Erythroblast (primary cell): ENCODE results near the gene NUPR2.
"Not testable (repeated sequence)": the region's sequence is repeated elsewhere in the genome, so short reads cannot be mapped to it uniquely, and the experiment has no call there.

ENCODE experiments used
- DNase-seq, 2 experiments: peaks; one replicate each; lab custom pipeline; 2025; lab: John Stamatoyannopoulos, UW
- GATA1 ChIP-seq: IDR thresholded peaks from 2 replicates; pipeline ENCODE4 v1.6.1; 2011; ENCODE audit warnings: low read depth, mild to moderate bottlenecking, control low read depth, low read length, moderate library complexity
- POLR2A ChIP-seq: IDR thresholded peaks from 2 replicates; pipeline ENCODE4 v1.6.1; 2011; ENCODE audit warnings: mild to moderate bottlenecking, low read length

Gene NUPR2, protein sequence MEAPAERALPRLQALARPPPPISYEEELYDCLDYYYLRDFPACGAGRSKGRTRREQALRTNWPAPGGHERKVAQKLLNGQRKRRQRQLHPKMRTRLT

DNA sequence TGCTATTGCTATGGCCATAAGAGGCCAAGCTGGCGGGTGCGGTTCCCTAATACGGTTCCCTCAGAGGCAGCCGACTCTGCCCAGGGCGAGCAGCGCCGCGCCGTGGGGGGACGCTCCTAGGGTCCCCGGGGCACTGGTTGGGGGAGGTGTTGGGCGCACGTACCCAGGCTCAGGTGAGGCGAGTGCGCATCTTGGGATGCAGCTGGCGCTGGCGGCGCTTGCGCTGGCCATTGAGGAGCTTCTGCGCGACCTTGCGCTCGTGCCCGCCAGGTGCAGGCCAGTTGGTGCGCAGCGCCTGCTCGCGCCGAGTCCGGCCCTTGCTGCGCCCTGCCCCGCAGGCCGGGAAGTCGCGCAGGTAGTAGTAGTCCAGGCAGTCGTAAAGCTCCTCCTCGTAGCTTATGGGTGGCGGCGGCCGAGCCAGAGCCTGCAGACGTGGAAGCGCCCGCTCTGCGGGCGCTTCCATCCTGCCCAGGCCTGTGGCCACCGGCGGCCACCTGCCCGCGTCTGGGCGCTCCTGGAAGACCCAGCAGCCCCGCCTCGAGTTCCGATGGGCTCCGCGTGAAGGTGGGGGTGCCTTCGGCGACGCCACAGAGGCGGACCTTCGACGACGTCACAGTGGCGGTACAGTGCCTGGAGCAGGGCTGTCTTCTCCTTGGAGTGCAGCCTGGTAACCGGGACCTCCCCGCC, at the start of gene NUPR2:
Gene NUPR2 (minus strand): TSS at position 566 of the 687 bp plus-strand sequence. CDS start 103 bp downstream, at position 463.
- DNase-seq: no peak
- TF ChIP-seq POLR2A: no peak

DNA sequence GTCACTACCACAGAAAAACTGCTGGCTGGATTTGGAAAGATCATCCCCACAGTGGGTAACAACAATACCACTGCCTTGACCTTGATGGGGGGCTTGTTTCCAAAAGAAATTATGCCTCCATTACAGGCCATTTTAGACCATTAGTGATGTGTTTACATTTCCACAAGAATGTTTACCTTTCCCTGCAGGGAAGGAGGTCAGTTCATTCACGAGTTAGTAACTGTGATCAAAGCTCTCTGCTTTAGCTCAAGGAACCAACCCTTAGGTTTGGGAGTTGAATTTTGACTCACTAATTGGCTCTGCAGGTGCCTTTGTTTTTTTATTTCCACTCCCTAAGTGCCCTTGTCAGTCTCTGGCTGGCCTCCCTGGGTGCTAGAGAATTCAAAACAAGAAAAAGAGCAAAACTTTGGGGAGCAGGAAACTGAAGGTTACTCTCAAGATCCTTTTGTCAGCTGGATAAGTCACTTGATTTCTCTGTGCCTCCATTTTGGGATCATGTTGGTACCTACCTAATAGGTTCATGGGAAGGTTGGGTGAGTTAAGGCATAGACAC, 41.1 kb upstream of the NUPR2 start:
- DNase-seq: no peak

DNA sequence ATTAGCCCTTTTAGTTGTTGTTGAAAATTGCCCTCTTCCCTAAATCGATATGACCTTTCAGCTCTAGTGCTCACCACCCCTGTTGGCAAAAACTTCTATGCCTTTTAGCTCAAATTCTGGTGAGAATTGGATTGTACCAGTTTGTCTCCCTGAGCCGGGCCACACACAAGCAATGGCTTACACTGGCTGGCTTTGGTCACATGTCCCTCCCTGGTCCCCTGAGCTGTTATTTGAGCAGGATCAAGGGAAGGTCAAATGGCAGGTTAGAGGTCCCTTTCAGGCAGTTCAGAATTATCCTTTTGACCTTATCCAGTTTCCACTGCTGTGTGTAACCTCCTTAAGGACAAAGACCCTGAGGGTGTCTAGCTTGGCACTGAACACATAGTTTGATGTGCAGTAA, 14.8 kb upstream of the NUPR2 start:
- not testable (repeated sequence) for DNase-seq

More for the DNA sequence above, 41.1 kb upstream of the NUPR2 start:
- TF ChIP-seq GATA1: no peak
- no peak for TF ChIP-seq POLR2A

DNA sequence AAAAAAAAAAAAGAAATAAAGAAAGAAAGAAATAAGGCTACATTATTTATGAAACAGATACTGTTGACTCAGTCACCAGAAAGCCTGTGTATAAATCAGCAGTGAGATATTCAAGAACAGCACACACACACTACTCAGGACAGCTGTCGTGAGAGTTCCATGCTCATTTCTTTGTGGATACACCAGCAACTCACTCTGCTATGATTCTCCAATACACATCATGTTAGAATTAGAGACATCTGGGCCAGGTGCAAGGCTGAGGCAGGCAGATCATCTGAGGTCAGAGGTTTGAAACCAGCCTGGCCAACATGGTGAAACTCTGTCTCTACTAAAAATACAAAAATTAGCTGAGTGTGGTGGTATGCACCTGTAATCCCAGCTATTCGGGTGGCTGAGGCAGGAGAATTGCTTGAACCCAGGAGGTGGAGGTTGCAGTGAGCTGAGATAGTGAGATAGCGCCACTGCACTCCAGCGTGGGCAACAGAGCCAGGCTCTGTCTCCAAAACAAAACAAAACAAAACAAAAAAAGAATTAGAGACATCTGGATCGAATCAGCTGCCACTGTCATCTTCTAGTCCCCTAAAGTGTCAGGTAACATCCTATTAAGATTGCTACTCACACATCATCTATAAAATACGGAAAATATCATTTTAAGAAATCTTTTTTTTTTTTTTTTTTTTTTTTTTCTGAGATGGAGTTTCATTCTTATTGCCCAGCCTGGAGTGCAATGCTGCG, 11.2 kb upstream of the NUPR2 start:
- TF ChIP-seq GATA1 (no peak), POLR2A (no peak)
- no peak for DNase-seq

DNA sequence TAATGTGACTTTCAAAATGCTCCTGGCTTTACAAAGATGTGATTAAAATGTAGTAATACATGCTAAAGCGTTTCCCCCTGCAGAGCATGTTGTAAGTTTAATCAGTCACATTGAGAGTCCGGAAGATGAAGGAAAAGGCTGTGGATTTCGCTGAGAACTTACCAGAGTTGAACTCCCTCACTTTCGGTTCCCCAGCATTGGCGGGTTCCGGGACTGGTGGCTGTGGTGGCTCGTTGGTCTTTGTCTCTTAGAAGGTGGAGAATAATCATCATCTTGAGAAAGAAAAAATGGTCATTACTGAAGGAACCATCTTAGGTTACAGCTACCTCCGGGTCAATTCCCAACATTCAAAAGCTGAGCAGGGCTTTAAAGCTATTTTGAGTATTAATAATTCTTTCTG, 9.6 kb upstream of the NUPR2 start:
- DNase-seq: no peak
- no peak for TF ChIP-seq GATA1
- TF ChIP-seq POLR2A: no peak

DNA sequence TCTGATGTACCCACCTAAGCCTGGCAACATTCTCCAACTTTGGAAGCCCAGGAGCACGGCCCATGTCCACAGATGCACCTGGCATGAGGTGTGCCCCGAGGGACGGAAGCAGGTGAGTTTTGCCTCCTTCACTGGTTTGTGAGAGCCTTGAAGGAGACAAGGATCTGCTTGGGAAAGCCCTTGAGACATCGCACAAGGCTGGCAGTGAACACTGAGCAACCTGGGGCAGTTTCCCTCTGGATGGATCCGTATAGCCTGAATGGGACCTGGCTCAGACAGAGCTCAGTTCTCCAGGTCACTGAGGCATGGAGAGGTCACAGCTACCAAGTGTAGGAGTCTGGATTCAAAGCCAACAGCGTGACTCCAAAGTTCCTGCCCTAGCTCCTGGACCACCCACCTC, 8.8 kb upstream of the NUPR2 start:
- DNase-seq: no peak
- TF ChIP-seq POLR2A (no peak), GATA1 (no peak)

DNA sequence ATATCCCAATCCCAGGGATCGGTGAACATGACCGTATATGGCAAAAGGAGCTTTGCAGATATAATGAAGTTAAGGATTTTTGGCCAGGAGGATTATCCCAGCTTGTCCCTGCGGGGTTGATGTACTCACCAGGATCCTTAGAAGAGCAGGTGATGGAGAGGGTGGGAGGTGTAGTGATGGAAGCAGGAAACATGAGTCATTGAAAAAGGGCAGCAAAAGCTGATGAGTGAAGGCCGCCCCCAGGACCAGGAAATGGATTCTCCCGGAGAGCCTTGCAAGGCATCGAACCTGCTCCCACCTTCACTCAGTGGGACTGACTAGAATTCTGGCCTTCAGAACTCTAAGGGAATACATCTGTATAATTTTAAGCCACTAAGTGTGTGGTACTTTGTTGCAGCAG, 5.2 kb upstream of the NUPR2 start:
- TF ChIP-seq POLR2A (no peak), GATA1 (no peak)
- DNase-seq: no peak

DNA sequence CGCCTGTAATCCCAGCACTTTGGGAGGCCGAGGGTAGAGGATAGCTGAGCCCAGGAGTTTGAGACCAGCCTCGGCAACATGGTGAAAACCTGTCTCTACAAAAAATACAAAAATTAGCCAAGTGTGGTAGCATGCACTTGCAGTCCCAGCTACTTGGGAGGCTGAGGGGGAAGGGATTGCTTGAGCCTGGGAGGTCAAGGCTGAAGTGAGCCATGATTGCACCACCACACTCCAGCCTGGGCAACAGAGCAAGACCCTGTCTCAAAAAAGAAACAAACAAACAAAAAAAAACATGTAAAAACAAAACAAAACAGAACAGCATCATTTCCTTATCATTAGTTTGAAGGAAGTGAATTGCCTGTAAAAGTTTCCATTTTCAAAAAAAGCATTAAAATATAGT, 4.0 kb downstream of the NUPR2 start:
- not testable (repeated sequence) for DNase-seq

DNA sequence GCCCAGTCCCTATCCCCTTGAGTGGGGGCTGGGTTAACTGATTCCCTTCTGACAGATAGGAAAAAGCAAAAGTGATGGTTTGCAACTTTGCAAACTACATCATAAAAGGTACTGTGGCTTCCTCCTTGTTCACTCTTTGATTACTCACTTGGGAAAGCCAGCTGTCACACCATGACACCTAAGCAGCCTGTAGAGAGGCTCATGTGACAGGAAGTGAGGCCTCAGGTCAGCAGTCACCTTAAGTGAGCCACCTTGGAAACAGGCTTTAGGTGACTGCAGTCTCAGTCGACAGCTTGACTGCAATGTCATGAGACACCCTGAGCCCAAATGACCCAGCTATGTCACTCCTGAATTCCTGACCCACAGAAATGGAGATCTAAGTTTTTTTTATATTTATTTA, 5.6 kb downstream of the NUPR2 start:
- no peak for DNase-seq
- TF ChIP-seq POLR2A (no peak), GATA1 (no peak)

DNA sequence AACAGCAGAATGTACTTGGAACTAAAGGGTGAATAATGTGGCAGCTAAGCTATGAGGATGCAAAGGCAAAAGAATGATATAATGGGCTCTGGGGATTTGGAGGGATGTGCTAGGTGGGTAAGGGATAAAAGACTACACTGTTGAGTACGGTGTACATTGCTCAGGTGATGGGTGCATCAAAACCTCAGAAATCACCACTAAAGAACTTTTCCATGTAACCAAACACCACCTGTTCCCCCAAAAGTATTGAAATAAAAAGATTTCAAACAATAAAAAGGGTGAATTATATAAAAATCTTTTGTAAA, 8.3 kb downstream of the NUPR2 start:
- TF ChIP-seq GATA1: no peak
- TF ChIP-seq POLR2A: no peak
- no peak for DNase-seq

DNA sequence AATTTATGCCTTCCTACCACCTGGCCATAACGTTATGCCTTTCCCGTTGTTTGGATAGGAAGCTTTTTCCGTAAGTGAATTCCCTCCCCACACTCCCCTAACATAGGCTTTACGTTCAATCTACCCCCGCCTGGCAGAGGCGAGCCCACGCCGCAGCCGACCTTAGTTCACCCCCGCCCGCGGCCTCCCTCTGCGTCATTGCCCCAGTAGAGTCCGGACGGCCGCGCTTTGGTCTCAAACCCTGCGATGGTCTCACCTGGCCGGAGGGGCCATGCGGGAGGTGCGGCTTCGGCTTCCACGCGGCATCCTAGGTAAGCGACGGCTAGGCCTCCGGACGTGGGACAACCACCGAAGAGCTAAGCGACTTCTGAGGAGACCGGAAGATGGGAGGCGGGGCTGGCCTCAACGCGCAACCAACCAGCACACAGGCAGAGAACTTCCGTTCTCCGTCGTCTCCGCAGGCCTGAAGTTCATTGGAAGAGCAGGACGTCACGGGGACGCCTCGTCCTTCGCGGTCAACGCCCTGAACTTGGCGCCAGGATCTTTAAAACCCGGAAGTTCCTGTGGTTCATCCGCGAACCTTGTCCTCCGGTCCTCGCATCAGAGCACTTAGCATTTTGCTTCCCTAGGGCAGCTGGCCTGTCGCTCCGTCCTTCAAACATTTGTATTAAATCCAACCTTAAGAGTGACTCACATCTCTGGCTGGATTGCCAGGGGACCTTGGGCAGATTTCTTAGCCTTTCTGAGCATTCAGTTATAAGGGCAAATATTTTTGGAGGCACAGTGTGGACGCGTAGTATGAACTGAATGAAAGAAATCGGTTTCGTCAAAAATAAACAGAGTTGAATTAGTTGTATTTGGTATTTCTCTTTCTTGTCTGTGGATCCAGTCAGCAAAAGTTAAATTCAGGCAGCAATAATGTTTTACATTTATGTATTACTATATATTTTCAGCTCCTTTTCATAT, 9.8 kb downstream of the NUPR2 start, which contains the start of gene CHCHD2:
Gene CHCHD2 (minus strand): TSS at position 369 of the 966 bp plus-strand sequence. CDS start 63 bp downstream, at position 306.
- peak; percentile 97 to 99 for DNase-seq
- TF ChIP-seq GATA1 (no peak), POLR2A (peak; percentile 91)

DNA sequence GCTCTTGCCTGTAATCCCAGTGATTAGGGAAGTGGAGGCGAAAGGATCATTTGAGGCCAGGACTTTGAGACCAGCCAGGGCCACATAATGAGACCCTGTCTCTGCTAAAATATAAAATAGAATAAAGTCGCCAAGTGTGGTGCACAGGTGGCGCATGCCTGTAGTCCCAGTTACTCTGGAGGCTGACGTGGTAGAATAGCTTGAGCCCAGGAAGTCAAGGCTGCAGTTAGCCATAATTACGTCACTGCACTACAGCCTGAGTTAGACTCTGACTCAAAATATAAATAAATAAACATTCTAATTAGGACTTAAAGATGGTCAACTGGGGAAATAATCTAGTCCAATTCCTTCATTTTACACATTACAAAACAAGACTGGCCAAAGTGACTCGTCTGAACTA, 10.7 kb downstream of the NUPR2 start:
- peak; percentile 68 to 73 for DNase-seq
- no peak for TF ChIP-seq GATA1
- TF ChIP-seq POLR2A: no peak

DNA sequence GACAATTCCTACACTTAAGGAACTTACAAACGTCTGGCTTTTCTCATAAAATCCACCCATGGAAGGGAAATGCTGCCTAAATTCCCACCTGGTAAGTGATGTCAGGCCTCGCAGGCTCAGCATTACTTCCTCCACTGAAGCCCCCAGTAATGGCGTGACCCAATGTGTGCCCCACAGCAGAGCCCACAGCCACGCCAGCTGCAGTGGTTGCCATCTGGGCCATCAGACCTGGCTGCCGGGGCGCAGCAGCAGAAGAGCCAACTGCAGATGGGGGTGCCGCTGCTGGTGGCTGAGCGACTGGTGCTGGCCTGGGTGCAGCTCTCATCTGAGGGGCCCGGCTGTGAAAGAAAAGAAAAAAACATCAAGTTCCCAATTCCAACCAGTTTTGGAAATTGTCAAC, 12.1 kb downstream of the NUPR2 start:
- not testable (repeated sequence) for DNase-seq

DNA sequence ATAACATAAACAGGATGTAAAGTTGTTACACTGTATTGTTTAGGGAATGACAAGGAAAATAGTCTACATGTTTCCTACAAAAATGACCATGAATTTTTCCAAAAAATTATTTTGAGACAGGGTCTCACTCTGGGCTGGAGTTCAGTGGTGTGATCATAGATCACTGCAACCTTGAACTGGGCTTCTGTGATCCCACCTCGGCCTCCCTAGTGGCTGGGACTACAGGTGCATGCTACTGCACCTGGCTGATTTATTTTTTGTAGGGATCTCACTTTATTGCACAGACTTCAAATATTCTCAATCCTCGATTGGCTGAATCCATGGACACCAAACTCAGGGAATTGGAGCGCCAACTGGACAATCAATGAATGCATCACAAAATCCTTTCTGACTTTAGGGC, 16.6 kb downstream of the NUPR2 start:
- DNase-seq: no peak
- TF ChIP-seq GATA1: no peak
- TF ChIP-seq POLR2A: no peak

DNA sequence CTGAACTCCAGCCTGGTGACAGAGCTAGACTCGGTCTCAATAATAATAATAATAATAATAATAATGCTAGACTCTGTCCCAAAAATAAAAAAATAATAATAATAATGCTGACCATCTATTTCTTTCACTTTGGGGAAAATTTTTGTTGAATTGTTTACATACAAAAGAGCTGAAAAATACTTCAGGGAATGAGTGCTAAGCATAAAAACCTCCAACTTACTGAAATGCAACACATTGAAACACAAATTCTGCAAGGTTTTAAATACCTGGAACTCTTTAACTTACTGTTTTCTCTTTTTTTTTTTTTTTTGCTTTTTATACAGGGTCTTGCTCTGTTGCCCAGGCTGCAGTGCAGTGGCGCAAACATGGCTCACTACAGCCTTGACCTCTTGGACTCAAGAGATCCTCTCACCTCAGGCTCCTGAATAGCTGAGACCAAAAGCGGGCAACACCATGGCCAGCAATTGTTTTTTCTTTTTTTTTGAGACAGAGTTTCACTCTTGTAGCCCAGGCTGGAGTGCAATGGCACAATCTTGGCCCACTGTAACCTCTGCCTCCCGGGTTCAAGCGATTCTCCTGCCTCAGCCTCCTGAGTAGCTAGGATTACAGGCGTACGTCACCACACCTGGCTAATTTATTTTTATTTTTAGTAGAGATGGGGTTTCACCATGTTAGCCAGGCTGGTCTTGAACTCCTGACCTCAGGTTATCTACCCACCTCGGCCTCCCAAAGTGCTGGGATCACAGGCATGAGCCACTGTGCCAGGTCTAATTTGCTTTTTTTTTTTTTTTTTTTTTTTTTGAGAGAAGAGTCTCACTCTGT, 17.8 kb downstream of the NUPR2 start:
- not testable (repeated sequence) for DNase-seq
